Measurements from ENCODE around the gene DAG1. TPM values are rescaled to one million over a fixed set of nuclear protein-coding genes. Genes with fewer than 3 reads are reported as not detected.
"Not testable (repeated sequence)": the region's sequence is repeated elsewhere in the genome, so short reads cannot be mapped to it uniquely, and the experiment has no call there.

Gene DAG1
- total and polyA plus RNA-seq, 2 experiments from 2014 or later: 104 to 185 TPM

GRCh38 chr3:49492969-49493368, 22.9 kb downstream of the DAG1 start:
- TF ChIP-seq, protein P1, sequence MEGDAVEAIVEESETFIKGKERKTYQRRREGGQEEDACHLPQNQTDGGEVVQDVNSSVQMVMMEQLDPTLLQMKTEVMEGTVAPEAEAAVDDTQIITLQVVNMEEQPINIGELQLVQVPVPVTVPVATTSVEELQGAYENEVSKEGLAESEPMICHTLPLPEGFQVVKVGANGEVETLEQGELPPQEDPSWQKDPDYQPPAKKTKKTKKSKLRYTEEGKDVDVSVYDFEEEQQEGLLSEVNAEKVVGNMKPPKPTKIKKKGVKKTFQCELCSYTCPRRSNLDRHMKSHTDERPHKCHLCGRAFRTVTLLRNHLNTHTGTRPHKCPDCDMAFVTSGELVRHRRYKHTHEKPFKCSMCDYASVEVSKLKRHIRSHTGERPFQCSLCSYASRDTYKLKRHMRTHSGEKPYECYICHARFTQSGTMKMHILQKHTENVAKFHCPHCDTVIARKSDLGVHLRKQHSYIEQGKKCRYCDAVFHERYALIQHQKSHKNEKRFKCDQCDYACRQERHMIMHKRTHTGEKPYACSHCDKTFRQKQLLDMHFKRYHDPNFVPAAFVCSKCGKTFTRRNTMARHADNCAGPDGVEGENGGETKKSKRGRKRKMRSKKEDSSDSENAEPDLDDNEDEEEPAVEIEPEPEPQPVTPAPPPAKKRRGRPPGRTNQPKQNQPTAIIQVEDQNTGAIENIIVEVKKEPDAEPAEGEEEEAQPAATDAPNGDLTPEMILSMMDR (IDR thresholded peaks at IDR 0.05; ENCODE audit: low read depth, low read length): no peak
- no peaks in the 10 kb centered on the region for H3K9me3 ChIP-seq (ENCODE audit: low read depth)
- DNase-seq (ENCODE audit: low read depth in 1 of 2, low spot score in 1 of 2): no peak
- H3K4me3 ChIP-seq: no peak overlapping the region
- no peaks in the 10 kb centered on the region for H3K4me1 ChIP-seq (ENCODE audit: low read depth)
- no peaks in the 10 kb centered on the region for H3K27me3 ChIP-seq
- peaks cover 6% of the 10 kb centered on the region for H3K36me3 ChIP-seq
- H3K27ac ChIP-seq: peak overlapping the region; percentile 6

- H3K27ac ChIP-seq: peak overlapping the region; percentile 6
Observed at GRCh38 chr3:49493901-49494300, 23.8 kb downstream of the DAG1 start.

GRCh38 chr3:49495023-49495422, 25.0 kb downstream of the DAG1 start:
- H3K27ac ChIP-seq: no peak overlapping the region
- TF ChIP-seq, protein P1 (IDR thresholded peaks at IDR 0.05; ENCODE audit: low read depth, low read length): no peak
- no peaks in the 10 kb centered on the region for H3K9me3 ChIP-seq (ENCODE audit: low read depth)

More at GRCh38 chr3:49493901-49494300, 23.8 kb downstream of the DAG1 start:
- peaks cover 6% of the 10 kb centered on the region for H3K36me3 ChIP-seq
- no peak overlapping the region for H3K4me3 ChIP-seq
- TF ChIP-seq, protein P1 (IDR thresholded peaks at IDR 0.05; ENCODE audit: low read depth, low read length): no peak
- no peaks in the 10 kb centered on the region for H3K27me3 ChIP-seq
- DNase-seq (ENCODE audit: low read depth in 1 of 2, low spot score in 1 of 2): no peak
- no peaks in the 10 kb centered on the region for H3K4me1 ChIP-seq (ENCODE audit: low read depth)
- no peaks in the 10 kb centered on the region for H3K9me3 ChIP-seq (ENCODE audit: low read depth)

DNA sequence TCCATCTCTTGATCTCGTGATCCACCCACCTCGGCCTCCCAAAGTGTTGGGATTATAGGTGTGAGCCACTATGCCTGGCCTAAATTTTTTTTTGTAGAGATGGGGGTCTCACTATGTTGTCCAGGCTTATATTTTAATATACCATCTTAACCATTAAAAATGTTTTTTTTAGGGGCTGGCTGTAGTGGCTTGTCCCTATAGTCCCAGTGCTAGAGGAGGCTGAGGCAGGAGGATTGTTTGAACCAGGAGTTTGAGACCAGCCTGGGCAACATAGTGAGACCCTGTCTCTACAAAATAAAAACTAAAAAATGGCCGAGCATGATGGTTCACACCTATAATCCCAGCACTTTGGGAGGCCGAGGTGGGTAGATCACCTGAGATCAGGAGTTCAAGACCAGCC, 26.8 kb downstream of the DAG1 start:
- H3K4me3 ChIP-seq; H3K36me3 ChIP-seq; H3K27ac ChIP-seq; H3K4me1 ChIP-seq (ENCODE audit: low read depth); DNase-seq (ENCODE audit: low read depth in 1 of 2, low spot score in 1 of 2); H3K27me3 ChIP-seq; H3K9me3 ChIP-seq (ENCODE audit: low read depth): not testable (repeated sequence)

More at GRCh38 chr3:49495023-49495422, 25.0 kb downstream of the DAG1 start:
- Histone ChIP-seq H3K4me1 (ENCODE audit: low read depth) (no peaks in the 10 kb centered on the region), H3K27me3 (no peaks in the 10 kb centered on the region), H3K4me3 (no peak overlapping the region), H3K36me3 (peaks cover 6% of the 10 kb centered on the region)
- no peak for DNase-seq (ENCODE audit: low read depth in 1 of 2, low spot score in 1 of 2)

GRCh38 chr3:49497606-49498005, 27.5 kb downstream of the DAG1 start:
- H3K36me3 ChIP-seq: peaks cover 6% of the 10 kb centered on the region
- TF ChIP-seq, protein P1 (IDR thresholded peaks at IDR 0.05; ENCODE audit: low read depth, low read length): no peak
- no peak overlapping the region for H3K27ac ChIP-seq
- H3K4me3 ChIP-seq: no peak overlapping the region
- no peak for DNase-seq (ENCODE audit: low read depth in 1 of 2, low spot score in 1 of 2)
- H3K4me1 ChIP-seq (ENCODE audit: low read depth): peaks cover 9% of the 10 kb centered on the region
- no peaks in the 10 kb centered on the region for H3K9me3 ChIP-seq (ENCODE audit: low read depth)
- H3K27me3 ChIP-seq: no peaks in the 10 kb centered on the region

DNA sequence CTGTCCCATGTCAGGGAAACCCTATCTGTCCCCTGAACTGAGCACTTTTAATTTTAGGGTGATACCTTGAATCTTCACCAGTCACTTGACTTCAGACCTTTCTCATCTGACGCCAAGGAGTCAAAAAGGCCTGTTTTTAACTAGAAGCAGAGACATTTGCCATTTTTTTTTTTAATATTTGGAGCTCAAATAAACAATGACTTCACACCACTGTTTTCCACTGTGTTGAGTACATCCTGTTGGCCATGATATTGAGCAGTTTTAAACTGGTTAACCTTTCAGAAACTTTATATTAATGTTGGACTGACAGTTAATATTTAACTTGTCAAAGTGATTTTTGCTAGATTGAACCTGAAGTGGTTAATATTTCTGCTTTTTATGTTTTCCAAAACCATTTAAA, 28.2 kb downstream of the DAG1 start:
- peaks cover 6% of the 10 kb centered on the region for H3K36me3 ChIP-seq
- H3K27me3 ChIP-seq: no peaks in the 10 kb centered on the region
- H3K4me3 ChIP-seq: no peak overlapping the region
- no peak for DNase-seq (ENCODE audit: low read depth in 1 of 2, low spot score in 1 of 2)
- TF ChIP-seq, protein P1 (IDR thresholded peaks at IDR 0.05; ENCODE audit: low read depth, low read length): no peak
- no peaks in the 10 kb centered on the region for H3K9me3 ChIP-seq (ENCODE audit: low read depth)
- H3K27ac ChIP-seq: no peak overlapping the region
- H3K4me1 ChIP-seq (ENCODE audit: low read depth): peaks cover 9% of the 10 kb centered on the region

Data from cardiac muscle cell (in vitro differentiated cells and primary cell).